ENCODE measurements around the gene ARHGAP26. TPM values are rescaled to one million over a fixed set of nuclear protein-coding genes. Genes with fewer than 3 reads are reported as not detected.

ARHGAP26 gene
- total RNA-seq, 1 experiment from 2014 or later, result 65.5 TPM

- DNase-seq (ENCODE audit: low read depth, low spot score) (no peak), ATAC-seq (no peak)
- BruUV-seq (replicated peaks), result no TSS peak
- no peaks in the 10 kb centered on the region for H3K27me3 ChIP-seq (ENCODE audit: control insufficient read depth, insufficient read depth, low read length)
- H3K27ac ChIP-seq (ENCODE audit: low read length), result no peak overlapping the region
- ChIA-PET CTCF (no interaction called here), POLR2A (no interaction called here)
- H3K4me3 ChIP-seq (ENCODE audit: low read depth in 2 of 2, low read length in 2 of 2), result no peak overlapping the region
- TF ChIP-seq, protein P1, sequence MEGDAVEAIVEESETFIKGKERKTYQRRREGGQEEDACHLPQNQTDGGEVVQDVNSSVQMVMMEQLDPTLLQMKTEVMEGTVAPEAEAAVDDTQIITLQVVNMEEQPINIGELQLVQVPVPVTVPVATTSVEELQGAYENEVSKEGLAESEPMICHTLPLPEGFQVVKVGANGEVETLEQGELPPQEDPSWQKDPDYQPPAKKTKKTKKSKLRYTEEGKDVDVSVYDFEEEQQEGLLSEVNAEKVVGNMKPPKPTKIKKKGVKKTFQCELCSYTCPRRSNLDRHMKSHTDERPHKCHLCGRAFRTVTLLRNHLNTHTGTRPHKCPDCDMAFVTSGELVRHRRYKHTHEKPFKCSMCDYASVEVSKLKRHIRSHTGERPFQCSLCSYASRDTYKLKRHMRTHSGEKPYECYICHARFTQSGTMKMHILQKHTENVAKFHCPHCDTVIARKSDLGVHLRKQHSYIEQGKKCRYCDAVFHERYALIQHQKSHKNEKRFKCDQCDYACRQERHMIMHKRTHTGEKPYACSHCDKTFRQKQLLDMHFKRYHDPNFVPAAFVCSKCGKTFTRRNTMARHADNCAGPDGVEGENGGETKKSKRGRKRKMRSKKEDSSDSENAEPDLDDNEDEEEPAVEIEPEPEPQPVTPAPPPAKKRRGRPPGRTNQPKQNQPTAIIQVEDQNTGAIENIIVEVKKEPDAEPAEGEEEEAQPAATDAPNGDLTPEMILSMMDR (IDR thresholded peaks at IDR 0.05), result no peak
- TF ChIP-seq SIN3A (IDR thresholded peaks at IDR 0.05; ENCODE audit: borderline replicate concordance, insufficient read depth, low read depth, low read length) (no peak), POLR2AphosphoS5 (IDR thresholded peaks at IDR 0.05; ENCODE audit: low read depth, low read length) (no peak), TCF7L2 (IDR thresholded peaks at IDR 0.05; ENCODE audit: low read depth, low read length) (no peak)
- TF ChIP-seq, protein P2, sequence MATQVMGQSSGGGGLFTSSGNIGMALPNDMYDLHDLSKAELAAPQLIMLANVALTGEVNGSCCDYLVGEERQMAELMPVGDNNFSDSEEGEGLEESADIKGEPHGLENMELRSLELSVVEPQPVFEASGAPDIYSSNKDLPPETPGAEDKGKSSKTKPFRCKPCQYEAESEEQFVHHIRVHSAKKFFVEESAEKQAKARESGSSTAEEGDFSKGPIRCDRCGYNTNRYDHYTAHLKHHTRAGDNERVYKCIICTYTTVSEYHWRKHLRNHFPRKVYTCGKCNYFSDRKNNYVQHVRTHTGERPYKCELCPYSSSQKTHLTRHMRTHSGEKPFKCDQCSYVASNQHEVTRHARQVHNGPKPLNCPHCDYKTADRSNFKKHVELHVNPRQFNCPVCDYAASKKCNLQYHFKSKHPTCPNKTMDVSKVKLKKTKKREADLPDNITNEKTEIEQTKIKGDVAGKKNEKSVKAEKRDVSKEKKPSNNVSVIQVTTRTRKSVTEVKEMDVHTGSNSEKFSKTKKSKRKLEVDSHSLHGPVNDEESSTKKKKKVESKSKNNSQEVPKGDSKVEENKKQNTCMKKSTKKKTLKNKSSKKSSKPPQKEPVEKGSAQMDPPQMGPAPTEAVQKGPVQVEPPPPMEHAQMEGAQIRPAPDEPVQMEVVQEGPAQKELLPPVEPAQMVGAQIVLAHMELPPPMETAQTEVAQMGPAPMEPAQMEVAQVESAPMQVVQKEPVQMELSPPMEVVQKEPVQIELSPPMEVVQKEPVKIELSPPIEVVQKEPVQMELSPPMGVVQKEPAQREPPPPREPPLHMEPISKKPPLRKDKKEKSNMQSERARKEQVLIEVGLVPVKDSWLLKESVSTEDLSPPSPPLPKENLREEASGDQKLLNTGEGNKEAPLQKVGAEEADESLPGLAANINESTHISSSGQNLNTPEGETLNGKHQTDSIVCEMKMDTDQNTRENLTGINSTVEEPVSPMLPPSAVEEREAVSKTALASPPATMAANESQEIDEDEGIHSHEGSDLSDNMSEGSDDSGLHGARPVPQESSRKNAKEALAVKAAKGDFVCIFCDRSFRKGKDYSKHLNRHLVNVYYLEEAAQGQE (IDR thresholded peaks at IDR 0.05; ENCODE audit: insufficient read depth in 1 of 2, low read depth in 2 of 2, low read length in 1 of 2), result no peak
- in situ Hi-C loops (cut with HindIII; ENCODE audit: low pct_unique_long_range_greater_than_20kb, low sequenced_read_pairs), result no loop called here
- H3K36me3 ChIP-seq (ENCODE audit: control insufficient read depth, insufficient read depth, low read length), result no peaks in the 10 kb centered on the region
- intact Hi-C loops (cut with micrococcal nuclease; ENCODE audit: unreplicated experiment), result no loop called here
- H3K9me3 ChIP-seq (ENCODE audit: control insufficient read depth, insufficient read depth, low read depth, low read length), result no peaks in the 10 kb centered on the region
- H3K4me1 ChIP-seq (ENCODE audit: control insufficient read depth, insufficient read depth, low read length), result no peaks in the 10 kb centered on the region
Measured at GRCh38 chr5:143128412-143129071, 358.4 kb downstream of the ARHGAP26 start.

GRCh38 chr5:143129203-143129602 is 359.0 kb downstream of the ARHGAP26 start:
- Histone ChIP-seq H3K4me3 (ENCODE audit: low read depth in 2 of 2, low read length in 2 of 2) (no peak overlapping the region), H3K27ac (ENCODE audit: low read length) (no peak overlapping the region), H3K27me3 (ENCODE audit: control insufficient read depth, insufficient read depth, low read length) (no peaks in the 10 kb centered on the region), H3K4me1 (ENCODE audit: control insufficient read depth, insufficient read depth, low read length) (no peaks in the 10 kb centered on the region), H3K36me3 (ENCODE audit: control insufficient read depth, insufficient read depth, low read length) (no peaks in the 10 kb centered on the region), H3K9me3 (ENCODE audit: control insufficient read depth, insufficient read depth, low read depth, low read length) (no peaks in the 10 kb centered on the region)
- CTCF ChIA-PET, result no interaction called here
- no peak for TF ChIP-seq SIN3A (IDR thresholded peaks at IDR 0.05; ENCODE audit: borderline replicate concordance, insufficient read depth, low read depth, low read length)
- no peak for TF ChIP-seq POLR2AphosphoS5 (IDR thresholded peaks at IDR 0.05; ENCODE audit: low read depth, low read length)
- TF ChIP-seq TCF7L2 (IDR thresholded peaks at IDR 0.05; ENCODE audit: low read depth, low read length), result no peak
- TF ChIP-seq, protein P2 (IDR thresholded peaks at IDR 0.05; ENCODE audit: insufficient read depth in 1 of 2, low read depth in 2 of 2, low read length in 1 of 2), result no peak
- TF ChIP-seq, protein P1 (IDR thresholded peaks at IDR 0.05), result no peak
- BruUV-seq (replicated peaks), result no TSS peak
- POLR2A ChIA-PET, result no interaction called here
- intact Hi-C loops (cut with micrococcal nuclease; ENCODE audit: unreplicated experiment) (no loop called here), in situ Hi-C loops (cut with HindIII; ENCODE audit: low pct_unique_long_range_greater_than_20kb, low sequenced_read_pairs) (no loop called here)
- DNase-seq (ENCODE audit: low read depth, low spot score) (no peak), ATAC-seq (no peak)
